AG09309 (cell line): ENCODE data around the gene FCER1A.

ENCODE experiments used
- DNase-seq: peaks from one replicate; pipeline ENCODE4 v3.0.0-alpha.2; 2010; ENCODE audit warnings: low read depth
- H3K4me3 ChIP-seq: 2 replicates; pipeline ENCODE4 v1.5.1; 2011; ENCODE audit warnings: mild to moderate bottlenecking, low read depth, low read length, moderate library complexity; ENCODE audit not compliant: control insufficient read depth
- TF ChIP-seq, protein P1 (sequence below): IDR thresholded peaks from 2 replicates; pipeline ENCODE4 v1.5.1; 2011; ENCODE audit warnings: mild to moderate bottlenecking, low read depth, low read length, inconsistent platforms; ENCODE audit not compliant: insufficient read depth, control insufficient read depth; ENCODE audit errors: missing control alignments

Gene FCER1A

DNA sequence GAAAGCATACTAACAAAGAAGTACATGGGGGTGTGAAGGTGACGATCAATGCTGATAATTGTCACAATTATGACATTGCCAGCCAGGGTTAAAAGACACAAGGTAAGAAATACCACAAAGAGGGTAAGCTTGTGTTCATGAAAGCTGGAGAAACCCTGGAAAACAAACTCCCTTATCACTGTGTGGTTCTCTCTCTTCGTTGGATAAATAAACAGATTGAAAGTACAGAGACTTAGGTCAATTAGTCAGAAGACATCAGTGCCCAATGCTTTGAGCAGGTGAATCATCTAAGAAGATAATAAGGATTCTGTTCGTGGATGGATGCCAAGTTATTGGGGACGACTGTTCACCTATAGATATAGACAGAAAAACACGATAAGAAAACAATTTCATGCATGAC, 22.4 kb upstream of the FCER1A start:
- no peak for DNase-seq
- TF ChIP-seq, protein P1, sequence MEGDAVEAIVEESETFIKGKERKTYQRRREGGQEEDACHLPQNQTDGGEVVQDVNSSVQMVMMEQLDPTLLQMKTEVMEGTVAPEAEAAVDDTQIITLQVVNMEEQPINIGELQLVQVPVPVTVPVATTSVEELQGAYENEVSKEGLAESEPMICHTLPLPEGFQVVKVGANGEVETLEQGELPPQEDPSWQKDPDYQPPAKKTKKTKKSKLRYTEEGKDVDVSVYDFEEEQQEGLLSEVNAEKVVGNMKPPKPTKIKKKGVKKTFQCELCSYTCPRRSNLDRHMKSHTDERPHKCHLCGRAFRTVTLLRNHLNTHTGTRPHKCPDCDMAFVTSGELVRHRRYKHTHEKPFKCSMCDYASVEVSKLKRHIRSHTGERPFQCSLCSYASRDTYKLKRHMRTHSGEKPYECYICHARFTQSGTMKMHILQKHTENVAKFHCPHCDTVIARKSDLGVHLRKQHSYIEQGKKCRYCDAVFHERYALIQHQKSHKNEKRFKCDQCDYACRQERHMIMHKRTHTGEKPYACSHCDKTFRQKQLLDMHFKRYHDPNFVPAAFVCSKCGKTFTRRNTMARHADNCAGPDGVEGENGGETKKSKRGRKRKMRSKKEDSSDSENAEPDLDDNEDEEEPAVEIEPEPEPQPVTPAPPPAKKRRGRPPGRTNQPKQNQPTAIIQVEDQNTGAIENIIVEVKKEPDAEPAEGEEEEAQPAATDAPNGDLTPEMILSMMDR: no peak
- H3K4me3 ChIP-seq: no peak overlapping the region

DNA sequence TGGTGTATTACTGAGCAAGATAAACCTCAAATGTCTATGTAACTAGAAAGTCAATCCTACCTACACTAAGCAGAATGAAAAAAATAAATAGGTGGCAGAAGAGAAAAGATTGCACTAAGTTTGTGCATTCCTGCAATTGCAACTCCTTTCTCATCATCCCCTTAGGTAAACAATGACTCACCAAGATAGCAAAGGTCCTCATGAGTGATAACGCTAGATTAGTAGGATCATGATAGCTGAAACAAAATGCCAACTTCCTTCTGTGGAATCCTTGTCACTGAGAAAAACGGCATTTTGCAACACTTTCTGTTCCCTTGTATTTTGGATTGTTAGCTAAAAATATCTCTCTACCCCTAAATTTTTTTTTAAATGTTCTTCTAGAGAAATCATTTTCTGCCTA, 20.0 kb upstream of the FCER1A start:
- TF ChIP-seq, protein P1: no peak
- no peak for DNase-seq
- H3K4me3 ChIP-seq: no peak overlapping the region

DNA sequence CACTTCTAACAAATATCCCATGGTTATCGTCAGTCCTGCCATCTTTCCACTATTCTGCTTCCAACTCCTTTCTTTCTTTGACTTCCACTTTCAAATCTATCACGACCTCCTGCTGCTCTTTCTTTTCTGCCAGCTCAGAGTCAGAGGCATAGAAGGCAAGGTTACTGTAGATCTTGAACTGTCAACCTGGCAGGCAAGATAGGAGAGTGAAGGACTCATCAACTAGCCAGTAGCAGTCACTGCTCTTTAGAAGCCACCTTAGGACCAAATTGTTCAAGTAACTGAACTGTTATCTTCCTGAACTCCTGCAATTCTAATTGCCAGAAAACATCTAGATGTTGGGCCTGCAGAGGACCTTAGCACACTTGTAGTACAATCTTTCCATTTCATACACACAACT, 13.1 kb upstream of the FCER1A start:
- TF ChIP-seq, protein P1: no peak
- H3K4me3 ChIP-seq: no peak overlapping the region
- no peak for DNase-seq

DNA sequence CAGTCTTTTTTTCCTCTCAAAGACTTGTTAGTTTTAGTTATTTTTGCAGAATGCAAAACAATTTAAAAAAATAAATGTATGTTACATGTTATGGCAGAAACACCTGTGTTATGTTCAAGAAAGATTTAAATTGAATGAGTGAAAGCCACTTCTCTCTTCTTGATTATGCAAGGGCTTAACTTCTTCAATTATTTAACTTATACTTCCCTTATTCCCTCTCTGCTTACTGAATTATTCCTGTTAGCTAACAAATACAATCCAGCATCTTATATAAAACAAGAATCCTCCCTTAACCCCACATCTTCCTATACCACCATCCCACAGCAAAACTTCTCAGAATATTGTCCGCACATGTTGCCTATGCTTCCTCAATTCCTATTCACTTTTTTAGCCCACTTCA, 10.7 kb upstream of the FCER1A start:
- DNase-seq: no peak
- TF ChIP-seq, protein P1: no peak
- H3K4me3 ChIP-seq: no peak overlapping the region

DNA sequence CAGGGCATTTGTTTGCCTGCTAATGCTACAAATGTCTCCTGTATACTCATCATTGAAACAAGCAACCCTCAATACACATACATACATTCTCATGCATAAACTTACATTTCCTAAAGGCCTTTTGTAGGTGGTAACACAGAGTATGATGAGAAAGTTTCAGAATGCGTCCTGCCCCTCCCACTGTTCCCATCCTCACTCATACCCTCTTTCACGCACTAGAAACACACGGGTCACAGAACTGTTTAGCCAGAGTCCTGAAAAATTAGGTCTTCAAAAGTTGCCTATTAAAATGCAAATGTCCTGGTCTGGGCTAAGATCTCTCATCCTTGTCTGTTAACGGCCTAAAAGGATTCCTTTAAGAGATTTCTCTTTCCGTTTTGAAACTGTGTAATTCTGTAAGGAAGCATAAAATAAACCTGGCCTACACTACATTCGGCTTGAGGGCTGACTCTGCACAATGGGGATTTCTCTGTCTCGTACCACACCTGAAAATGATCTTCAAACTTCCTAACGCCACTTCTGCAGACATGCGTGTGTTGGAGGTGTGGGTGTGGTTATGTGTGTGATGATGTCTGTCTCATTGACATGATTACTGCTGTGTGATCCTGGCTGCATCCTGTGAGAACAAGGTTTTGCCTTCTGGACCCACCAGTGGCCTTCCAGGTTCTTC, 5.3 kb upstream of the FCER1A start:
- TF ChIP-seq, protein P1: no peak
- DNase-seq: no peak
- H3K4me3 ChIP-seq: no peak overlapping the region

DNA sequence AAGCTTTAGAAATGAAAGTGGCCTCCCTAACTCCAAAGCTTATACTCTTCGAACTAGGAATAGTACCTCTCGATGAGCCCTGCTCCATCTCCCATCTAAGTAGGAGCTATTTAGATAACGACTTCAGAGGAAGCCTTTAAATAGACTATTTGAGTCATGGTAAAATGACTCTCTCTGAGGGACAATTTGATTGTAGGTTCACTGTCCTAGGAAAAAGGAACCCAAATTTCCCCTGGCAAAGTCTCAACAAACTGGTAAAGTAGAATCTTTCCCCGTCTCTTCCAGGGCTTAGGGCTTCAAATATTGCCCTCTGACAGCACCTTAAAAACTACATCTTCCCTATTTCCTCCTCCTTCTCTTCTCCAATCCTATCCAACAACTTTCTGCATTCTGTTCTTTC, 2.0 kb upstream of the FCER1A start:
- no peak overlapping the region for H3K4me3 ChIP-seq
- DNase-seq: no peak
- TF ChIP-seq, protein P1: no peak
